ENCODE data around the gene LRCH1. TPM values are rescaled to one million over a fixed set of nuclear protein-coding genes. Genes with fewer than 3 reads are reported as not detected.

The LRCH1 gene
- total and polyA plus RNA-seq, 10 of the 15 experiments (the other 5 are each of a cell fraction or from before 2014, with no cell fraction given) = 5.3 to 48.9 (median 14.4) TPM

DNA sequence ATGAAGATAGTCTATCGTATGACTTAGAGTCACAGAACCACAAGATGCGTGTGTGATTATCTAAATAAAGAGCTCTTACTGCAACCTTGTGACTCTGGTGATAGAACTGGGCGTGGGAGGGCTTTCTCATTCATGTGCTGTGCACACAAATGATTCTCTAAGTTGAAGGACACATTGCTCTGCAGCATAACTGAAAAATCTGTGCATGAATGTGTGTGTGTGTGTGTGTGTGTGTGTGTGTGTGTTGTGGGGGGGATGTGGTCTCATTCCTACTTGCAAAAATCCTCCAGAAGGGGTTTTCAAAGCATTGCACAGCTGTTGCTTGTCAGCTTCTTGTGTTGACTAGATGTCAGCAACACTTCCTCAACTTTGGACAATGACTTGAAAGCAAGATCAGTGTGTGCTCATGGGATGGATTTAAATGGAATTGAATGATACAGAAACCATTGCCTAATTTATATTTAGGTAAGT lies 22.4 kb downstream of the LRCH1 start (continued):
- TF ChIP-seq, protein P1, sequence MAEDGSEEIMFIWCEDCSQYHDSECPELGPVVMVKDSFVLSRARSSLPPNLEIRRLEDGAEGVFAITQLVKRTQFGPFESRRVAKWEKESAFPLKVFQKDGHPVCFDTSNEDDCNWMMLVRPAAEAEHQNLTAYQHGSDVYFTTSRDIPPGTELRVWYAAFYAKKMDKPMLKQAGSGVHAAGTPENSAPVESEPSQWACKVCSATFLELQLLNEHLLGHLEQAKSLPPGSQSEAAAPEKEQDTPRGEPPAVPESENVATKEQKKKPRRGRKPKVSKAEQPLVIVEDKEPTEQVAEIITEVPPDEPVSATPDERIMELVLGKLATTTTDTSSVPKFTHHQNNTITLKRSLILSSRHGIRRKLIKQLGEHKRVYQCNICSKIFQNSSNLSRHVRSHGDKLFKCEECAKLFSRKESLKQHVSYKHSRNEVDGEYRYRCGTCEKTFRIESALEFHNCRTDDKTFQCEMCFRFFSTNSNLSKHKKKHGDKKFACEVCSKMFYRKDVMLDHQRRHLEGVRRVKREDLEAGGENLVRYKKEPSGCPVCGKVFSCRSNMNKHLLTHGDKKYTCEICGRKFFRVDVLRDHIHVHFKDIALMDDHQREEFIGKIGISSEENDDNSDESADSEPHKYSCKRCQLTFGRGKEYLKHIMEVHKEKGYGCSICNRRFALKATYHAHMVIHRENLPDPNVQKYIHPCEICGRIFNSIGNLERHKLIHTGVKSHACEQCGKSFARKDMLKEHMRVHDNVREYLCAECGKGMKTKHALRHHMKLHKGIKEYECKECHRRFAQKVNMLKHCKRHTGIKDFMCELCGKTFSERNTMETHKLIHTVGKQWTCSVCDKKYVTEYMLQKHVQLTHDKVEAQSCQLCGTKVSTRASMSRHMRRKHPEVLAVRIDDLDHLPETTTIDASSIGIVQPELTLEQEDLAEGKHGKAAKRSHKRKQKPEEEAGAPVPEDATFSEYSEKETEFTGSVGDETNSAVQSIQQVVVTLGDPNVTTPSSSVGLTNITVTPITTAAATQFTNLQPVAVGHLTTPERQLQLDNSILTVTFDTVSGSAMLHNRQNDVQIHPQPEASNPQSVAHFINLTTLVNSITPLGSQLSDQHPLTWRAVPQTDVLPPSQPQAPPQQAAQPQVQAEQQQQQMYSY (CRISPR knock-in tag; IDR thresholded peaks at IDR 0.05) = no peak
- TF ChIP-seq, protein P2, sequence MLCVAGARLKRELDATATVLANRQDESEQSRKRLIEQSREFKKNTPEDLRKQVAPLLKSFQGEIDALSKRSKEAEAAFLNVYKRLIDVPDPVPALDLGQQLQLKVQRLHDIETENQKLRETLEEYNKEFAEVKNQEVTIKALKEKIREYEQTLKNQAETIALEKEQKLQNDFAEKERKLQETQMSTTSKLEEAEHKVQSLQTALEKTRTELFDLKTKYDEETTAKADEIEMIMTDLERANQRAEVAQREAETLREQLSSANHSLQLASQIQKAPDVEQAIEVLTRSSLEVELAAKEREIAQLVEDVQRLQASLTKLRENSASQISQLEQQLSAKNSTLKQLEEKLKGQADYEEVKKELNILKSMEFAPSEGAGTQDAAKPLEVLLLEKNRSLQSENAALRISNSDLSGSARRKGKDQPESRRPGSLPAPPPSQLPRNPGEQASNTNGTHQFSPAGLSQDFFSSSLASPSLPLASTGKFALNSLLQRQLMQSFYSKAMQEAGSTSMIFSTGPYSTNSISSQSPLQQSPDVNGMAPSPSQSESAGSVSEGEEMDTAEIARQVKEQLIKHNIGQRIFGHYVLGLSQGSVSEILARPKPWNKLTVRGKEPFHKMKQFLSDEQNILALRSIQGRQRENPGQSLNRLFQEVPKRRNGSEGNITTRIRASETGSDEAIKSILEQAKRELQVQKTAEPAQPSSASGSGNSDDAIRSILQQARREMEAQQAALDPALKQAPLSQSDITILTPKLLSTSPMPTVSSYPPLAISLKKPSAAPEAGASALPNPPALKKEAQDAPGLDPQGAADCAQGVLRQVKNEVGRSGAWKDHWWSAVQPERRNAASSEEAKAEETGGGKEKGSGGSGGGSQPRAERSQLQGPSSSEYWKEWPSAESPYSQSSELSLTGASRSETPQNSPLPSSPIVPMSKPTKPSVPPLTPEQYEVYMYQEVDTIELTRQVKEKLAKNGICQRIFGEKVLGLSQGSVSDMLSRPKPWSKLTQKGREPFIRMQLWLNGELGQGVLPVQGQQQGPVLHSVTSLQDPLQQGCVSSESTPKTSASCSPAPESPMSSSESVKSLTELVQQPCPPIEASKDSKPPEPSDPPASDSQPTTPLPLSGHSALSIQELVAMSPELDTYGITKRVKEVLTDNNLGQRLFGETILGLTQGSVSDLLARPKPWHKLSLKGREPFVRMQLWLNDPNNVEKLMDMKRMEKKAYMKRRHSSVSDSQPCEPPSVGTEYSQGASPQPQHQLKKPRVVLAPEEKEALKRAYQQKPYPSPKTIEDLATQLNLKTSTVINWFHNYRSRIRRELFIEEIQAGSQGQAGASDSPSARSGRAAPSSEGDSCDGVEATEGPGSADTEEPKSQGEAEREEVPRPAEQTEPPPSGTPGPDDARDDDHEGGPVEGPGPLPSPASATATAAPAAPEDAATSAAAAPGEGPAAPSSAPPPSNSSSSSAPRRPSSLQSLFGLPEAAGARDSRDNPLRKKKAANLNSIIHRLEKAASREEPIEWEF (IDR thresholded peaks at IDR 0.05; ENCODE audit: insufficient replicate concordance, low read depth, low read length) = no peak
- no peak; the same call in 1 of the 2 replicates for TF ChIP-seq MXI1 (IDR thresholded peaks at IDR 0.05; ENCODE audit: low read depth, low read length)
- no peak for TF ChIP-seq CHD1 (IDR thresholded peaks at IDR 0.05; ENCODE audit: low read depth, low read length)
- no peak for TF ChIP-seq SP1 (IDR thresholded peaks at IDR 0.05; ENCODE audit: low read depth, low read length)
- TF ChIP-seq, protein P3, sequence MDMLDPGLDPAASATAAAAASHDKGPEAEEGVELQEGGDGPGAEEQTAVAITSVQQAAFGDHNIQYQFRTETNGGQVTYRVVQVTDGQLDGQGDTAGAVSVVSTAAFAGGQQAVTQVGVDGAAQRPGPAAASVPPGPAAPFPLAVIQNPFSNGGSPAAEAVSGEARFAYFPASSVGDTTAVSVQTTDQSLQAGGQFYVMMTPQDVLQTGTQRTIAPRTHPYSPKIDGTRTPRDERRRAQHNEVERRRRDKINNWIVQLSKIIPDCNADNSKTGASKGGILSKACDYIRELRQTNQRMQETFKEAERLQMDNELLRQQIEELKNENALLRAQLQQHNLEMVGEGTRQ (IDR thresholded peaks at IDR 0.05; ENCODE audit: borderline replicate concordance, low read depth, low read length) = no peak
- TF ChIP-seq SMAD5 (IDR thresholded peaks at IDR 0.05; ENCODE audit: low read depth) = no peak
- TF ChIP-seq FOXK2 (IDR thresholded peaks at IDR 0.05) = no peak
- TF ChIP-seq HCFC1 (IDR thresholded peaks at IDR 0.05; ENCODE audit: low read length) = no peak
- TF ChIP-seq, protein P4, sequence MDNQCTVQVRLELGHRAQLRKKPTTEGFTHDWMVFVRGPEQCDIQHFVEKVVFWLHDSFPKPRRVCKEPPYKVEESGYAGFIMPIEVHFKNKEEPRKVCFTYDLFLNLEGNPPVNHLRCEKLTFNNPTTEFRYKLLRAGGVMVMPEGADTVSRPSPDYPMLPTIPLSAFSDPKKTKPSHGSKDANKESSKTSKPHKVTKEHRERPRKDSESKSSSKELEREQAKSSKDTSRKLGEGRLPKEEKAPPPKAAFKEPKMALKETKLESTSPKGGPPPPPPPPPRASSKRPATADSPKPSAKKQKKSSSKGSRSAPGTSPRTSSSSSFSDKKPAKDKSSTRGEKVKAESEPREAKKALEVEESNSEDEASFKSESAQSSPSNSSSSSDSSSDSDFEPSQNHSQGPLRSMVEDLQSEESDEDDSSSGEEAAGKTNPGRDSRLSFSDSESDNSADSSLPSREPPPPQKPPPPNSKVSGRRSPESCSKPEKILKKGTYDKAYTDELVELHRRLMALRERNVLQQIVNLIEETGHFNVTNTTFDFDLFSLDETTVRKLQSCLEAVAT (IDR thresholded peaks at IDR 0.05) = peak; percentile 56
- peak; percentile 79 for TF ChIP-seq ATF7 (IDR thresholded peaks at IDR 0.05; ENCODE audit: low read depth)
- TF ChIP-seq TCF3 (IDR thresholded peaks at IDR 0.05; ENCODE audit: borderline replicate concordance, insufficient read depth, low read depth, low read length) = peak; percentile 93
- no peak for TF ChIP-seq NFXL1 (IDR thresholded peaks at IDR 0.05; ENCODE audit: borderline replicate concordance)
- TF ChIP-seq, protein P5, sequence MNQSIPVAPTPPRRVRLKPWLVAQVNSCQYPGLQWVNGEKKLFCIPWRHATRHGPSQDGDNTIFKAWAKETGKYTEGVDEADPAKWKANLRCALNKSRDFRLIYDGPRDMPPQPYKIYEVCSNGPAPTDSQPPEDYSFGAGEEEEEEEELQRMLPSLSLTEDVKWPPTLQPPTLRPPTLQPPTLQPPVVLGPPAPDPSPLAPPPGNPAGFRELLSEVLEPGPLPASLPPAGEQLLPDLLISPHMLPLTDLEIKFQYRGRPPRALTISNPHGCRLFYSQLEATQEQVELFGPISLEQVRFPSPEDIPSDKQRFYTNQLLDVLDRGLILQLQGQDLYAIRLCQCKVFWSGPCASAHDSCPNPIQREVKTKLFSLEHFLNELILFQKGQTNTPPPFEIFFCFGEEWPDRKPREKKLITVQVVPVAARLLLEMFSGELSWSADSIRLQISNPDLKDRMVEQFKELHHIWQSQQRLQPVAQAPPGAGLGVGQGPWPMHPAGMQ (IDR thresholded peaks at IDR 0.05; ENCODE audit: borderline replicate concordance) = no peak
- no peak for TF ChIP-seq MYC (IDR thresholded peaks at IDR 0.05; ENCODE audit: insufficient read depth, insufficient read length, insufficient replicate concordance, low read length, severe bottlenecking)
- no peak for TF ChIP-seq BRCA1 (IDR thresholded peaks at IDR 0.05; ENCODE audit: low read depth, low read length)
- peak; percentile 77 for TF ChIP-seq MTA2 (IDR thresholded peaks at IDR 0.05; ENCODE audit: low read depth)

All from GM12878 (cell line).